HG03469 (cell line): ENCODE results near the gene ZNF653.
A peak's percentile ranks its signal among the peaks of the same experiment; 100 is the strongest.

Experiments used
- ATAC-seq: cut with Tn5 transposase; IDR thresholded peaks from one replicate; pipeline ENCODE4 v1.9.1; 2021; ENCODE audit warnings: mild to moderate bottlenecking, moderate library complexity, moderate number of reproducible peaks; ENCODE audit not compliant: unreplicated experiment

Gene ZNF653

GRCh38 chr19:11519138-11519537, 13.5 kb upstream of the ZNF653 start:
- ATAC-seq: no peak

- no peak for ATAC-seq
Measured at GRCh38 chr19:11513946-11514345, 8.3 kb upstream of the ZNF653 start.

GRCh38 chr19:11510444-11510843, 4.8 kb upstream of the ZNF653 start:
- ATAC-seq: no peak

- ATAC-seq: no peak
Measured at GRCh38 chr19:11507370-11508078, 1.9 kb upstream of the ZNF653 start.

- no peak for ATAC-seq
Measured at GRCh38 chr19:11506967-11507366, 1.3 kb upstream of the ZNF653 start.

GRCh38 chr19:11506101-11506555, 489 bp upstream of the ZNF653 start:
- peak; percentile 31 for ATAC-seq

GRCh38 chr19:11505032-11505503, 571 bp downstream of the ZNF653 start:
- peak; percentile 76 for ATAC-seq

GRCh38 chr19:11504502-11505031, 1.1 kb downstream of the ZNF653 start:
- no peak for ATAC-seq

- no peak for ATAC-seq
Measured at GRCh38 chr19:11499890-11500420, 5.7 kb downstream of the ZNF653 start.

- no peak for ATAC-seq
Measured at GRCh38 chr19:11499220-11499726, 6.4 kb downstream of the ZNF653 start.

- ATAC-seq: no peak
Measured at GRCh38 chr19:11496391-11497163, 9.1 kb downstream of the ZNF653 start.

- no peak for ATAC-seq
Measured at GRCh38 chr19:11495885-11496284, 9.8 kb downstream of the ZNF653 start.

GRCh38 chr19:11495481-11495880, 10.2 kb downstream of the ZNF653 start:
- no peak for ATAC-seq

- no peak for ATAC-seq
Measured at GRCh38 chr19:11494634-11495285, 10.9 kb downstream of the ZNF653 start.

GRCh38 chr19:11489378-11489777, 16.3 kb downstream of the ZNF653 start:
- no peak for ATAC-seq

- no peak for ATAC-seq
Measured at GRCh38 chr19:11486661-11487503, 18.8 kb downstream of the ZNF653 start.

- no peak for ATAC-seq
Measured at GRCh38 chr19:11485245-11485837, 20.3 kb downstream of the ZNF653 start.

- ATAC-seq: no peak
Measured at GRCh38 chr19:11483366-11484111, 22.1 kb downstream of the ZNF653 start.
